ENCODE data around the gene SEC61B.

The SEC61B gene

DNA sequence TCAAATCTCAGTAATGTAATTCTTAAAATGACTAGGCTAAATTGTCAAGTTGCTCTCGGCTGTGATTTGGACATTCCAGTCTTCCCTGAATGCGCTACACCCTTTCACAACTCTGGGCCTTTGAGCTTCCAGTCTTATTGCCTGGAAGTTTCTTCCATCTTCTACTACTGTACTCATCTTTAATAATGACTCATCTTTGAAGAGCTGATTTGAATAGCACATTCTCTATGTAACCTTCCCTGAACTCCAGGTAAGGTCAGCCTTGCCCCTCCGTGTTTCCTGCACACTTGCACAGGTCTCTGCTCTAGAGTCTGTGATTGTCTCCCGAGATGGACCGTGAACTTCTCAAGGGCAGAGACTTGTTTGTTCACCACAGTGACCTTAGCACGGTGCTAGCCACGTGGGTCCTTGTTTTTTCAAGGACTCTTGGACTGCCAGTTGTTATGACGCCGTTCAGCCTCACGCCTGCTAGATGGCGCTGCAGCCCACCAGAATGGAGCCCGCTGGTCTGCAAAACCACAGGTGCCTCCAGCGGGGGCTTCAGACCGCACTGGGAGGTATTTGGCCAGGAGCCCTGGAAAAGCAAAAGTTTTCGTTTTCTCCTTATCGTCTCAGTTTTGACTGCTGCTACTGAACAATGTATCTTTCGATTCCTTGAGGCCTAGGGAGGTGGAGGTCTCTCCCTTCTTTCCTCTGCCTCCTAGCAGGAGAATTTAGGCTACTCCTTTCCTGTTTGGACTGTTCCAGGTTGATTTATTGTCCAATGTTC lies 44.4 kb downstream of the SEC61B start:
- Mint-ChIP-seq H3K27ac (no peak overlapping the region), H3K4me1 (no peaks in the 10 kb centered on the region)

GRCh38 chr9:99269416-99269815 lies 47.3 kb downstream of the SEC61B start:
- Mint-ChIP-seq H3K27ac (no peak overlapping the region), H3K27me3 (ENCODE audit: low read depth, poor library complexity) (peaks cover 13% of the 10 kb centered on the region), H3K36me3 (ENCODE audit: low read depth) (no peaks in the 10 kb centered on the region), H3K9me3 (no peaks in the 10 kb centered on the region), H3K4me1 (no peaks in the 10 kb centered on the region), H3K4me3 (no peak overlapping the region)
- TF ChIP-seq CTCF (IDR thresholded peaks at IDR 0.05): no peak
- DNase-seq: no peak

More for the DNA sequence above, 44.4 kb downstream of the SEC61B start:
- H3K36me3 Mint-ChIP-seq (ENCODE audit: low read depth): no peaks in the 10 kb centered on the region
- H3K9me3 Mint-ChIP-seq: no peaks in the 10 kb centered on the region
- peak; percentile 91 for TF ChIP-seq CTCF (IDR thresholded peaks at IDR 0.05)
- DNase-seq: peak; percentile 82
- no peak overlapping the region for H3K4me3 Mint-ChIP-seq
- H3K27me3 Mint-ChIP-seq (ENCODE audit: low read depth, poor library complexity): peaks cover 17% of the 10 kb centered on the region

GRCh38 chr9:99270491-99270890 lies 48.4 kb downstream of the SEC61B start:
- no peak for TF ChIP-seq CTCF (IDR thresholded peaks at IDR 0.05)
- Mint-ChIP-seq H3K4me3 (no peak overlapping the region), H3K27ac (no peak overlapping the region), H3K4me1 (no peaks in the 10 kb centered on the region), H3K9me3 (no peaks in the 10 kb centered on the region), H3K27me3 (ENCODE audit: low read depth, poor library complexity) (peaks cover 6% of the 10 kb centered on the region), H3K36me3 (ENCODE audit: low read depth) (no peaks in the 10 kb centered on the region)
- no peak for DNase-seq

- Mint-ChIP-seq H3K36me3 (ENCODE audit: low read depth) (no peaks in the 10 kb centered on the region), H3K4me3 (no peak overlapping the region), H3K9me3 (peaks cover 4% of the 10 kb centered on the region), H3K27me3 (ENCODE audit: low read depth, poor library complexity) (no peaks in the 10 kb centered on the region), H3K27ac (no peak overlapping the region), H3K4me1 (no peaks in the 10 kb centered on the region)
- no peak for TF ChIP-seq CTCF (IDR thresholded peaks at IDR 0.05)
- no peak for DNase-seq
Observed at GRCh38 chr9:99272836-99273235, 50.8 kb downstream of the SEC61B start.

- H3K27me3 Mint-ChIP-seq (ENCODE audit: low read depth, poor library complexity): no peaks in the 10 kb centered on the region
- no peaks in the 10 kb centered on the region for H3K36me3 Mint-ChIP-seq (ENCODE audit: low read depth)
- H3K4me1 Mint-ChIP-seq: no peaks in the 10 kb centered on the region
- no peak for TF ChIP-seq CTCF (IDR thresholded peaks at IDR 0.05)
- H3K9me3 Mint-ChIP-seq: peaks cover 4% of the 10 kb centered on the region
- no peak overlapping the region for H3K4me3 Mint-ChIP-seq
- H3K27ac Mint-ChIP-seq: no peak overlapping the region
- no peak for DNase-seq
Observed at GRCh38 chr9:99274016-99274415, 51.9 kb downstream of the SEC61B start.

DNA sequence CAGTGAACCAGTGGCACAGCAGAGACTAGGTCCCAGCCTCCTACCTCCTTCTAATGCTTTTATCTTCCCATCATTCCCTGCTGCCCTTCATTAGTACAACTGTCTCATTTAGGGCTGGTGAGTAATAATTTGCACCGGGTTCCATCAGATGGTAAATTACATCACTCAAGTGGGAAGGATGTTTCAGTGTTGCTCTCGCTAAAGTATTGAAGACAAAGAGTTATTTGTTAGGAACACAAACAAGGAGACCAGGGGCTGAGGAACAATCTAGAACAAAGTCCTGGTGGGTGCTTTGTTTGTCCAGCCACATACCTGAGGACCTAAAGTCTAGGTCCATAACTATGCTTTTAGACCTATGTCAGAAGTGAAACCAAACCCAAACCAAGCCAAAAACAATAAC lies 52.4 kb downstream of the SEC61B start:
- no peaks in the 10 kb centered on the region for H3K4me1 Mint-ChIP-seq
- peaks cover 4% of the 10 kb centered on the region for H3K9me3 Mint-ChIP-seq
- no peak overlapping the region for H3K4me3 Mint-ChIP-seq
- no peak overlapping the region for H3K27ac Mint-ChIP-seq
- H3K36me3 Mint-ChIP-seq (ENCODE audit: low read depth): no peaks in the 10 kb centered on the region
- H3K27me3 Mint-ChIP-seq (ENCODE audit: low read depth, poor library complexity): no peaks in the 10 kb centered on the region
- TF ChIP-seq CTCF (IDR thresholded peaks at IDR 0.05): no peak
- DNase-seq: no peak
